GM23338 (cell line): Measurements from ENCODE around the gene JUP.

ENCODE experiments used
- CREB1 ChIP-seq: fragments of 250-450 bp; sonication (Bioruptor Pico); IDR thresholded peaks from 2 replicates; pipeline ENCODE4 v1.5.0; 2020; ENCODE audit warnings: low read depth, mild to moderate bottlenecking, moderate library complexity
- CTCF ChIP-seq, 2 experiments: fragments of 200-600 bp in 1 of 2; sonication (generic) in 1 of 2; conservative IDR thresholded peaks; 2 replicates each; pipeline versions ENCODE4 v1.5.1 to v1.6.1; 2016 to 2017; ENCODE audit warnings: antibody characterized with exemption in 2 of 2, low read depth in 2 of 2, mild to moderate bottlenecking in 2 of 2, moderate library complexity in 1 of 2
- EZH2phosphoT487 ChIP-seq: fragments of 200-600 bp; sonication (generic); IDR thresholded peaks from one replicate; pipeline ENCODE4 v1.8.1; 2018; ENCODE audit warnings: antibody characterized with exemption; ENCODE audit not compliant: unreplicated experiment
- POLR2AphosphoS5 ChIP-seq: IDR thresholded peaks from 2 replicates; pipeline ENCODE4 v1.6.1; 2016; ENCODE audit warnings: antibody characterized with exemption, low read depth

- no peak for TF ChIP-seq CTCF (conservative IDR thresholded peaks at IDR 0.05; ENCODE audit: low read depth in 2 of 2)
- TF ChIP-seq POLR2AphosphoS5, result no peak
- no peak for TF ChIP-seq CREB1 (CRISPR knock-in tag)
- TF ChIP-seq EZH2phosphoT487, result no peak
These were observed 35.3 kb upstream of the JUP start for GRCh38 chr17:41821776-41822175.
